Skeletal muscle satellite cell (primary cell): ENCODE results near the gene ATL2.
"Not testable (repeated sequence)": the region's sequence is repeated elsewhere in the genome, so short reads cannot be mapped to it uniquely, and the experiment has no call there.

Experiments used
- H3K27me3 ChIP-seq: 2 replicates; pipeline ENCODE4 v1.7.0; 2013; ENCODE audit warnings: low read length; ENCODE audit not compliant: control insufficient read depth, insufficient read depth
- H3K36me3 ChIP-seq: 2 replicates; pipeline ENCODE4 v1.7.0; 2013; ENCODE audit warnings: mild to moderate bottlenecking, control low read depth, low read length; ENCODE audit not compliant: insufficient read depth
- H3K4me1 ChIP-seq: 2 replicates; pipeline ENCODE4 v1.7.0; 2013; ENCODE audit warnings: low read length; ENCODE audit not compliant: control insufficient read depth, insufficient read depth
- H3K4me2 ChIP-seq: 2 replicates; pipeline ENCODE4 v1.7.0; 2013; ENCODE audit warnings: mild to moderate bottlenecking, low read length
- H3K4me3 ChIP-seq: 2 replicates; pipeline ENCODE4 v1.7.0; 2013; ENCODE audit warnings: low read length
- H3K9ac ChIP-seq: 2 replicates; pipeline ENCODE4 v1.7.0; 2013; ENCODE audit warnings: mild to moderate bottlenecking, low read depth, low read length, moderate library complexity
- H3K9me3 ChIP-seq: replicated peaks from 2 replicates; pipeline ENCODE4 v1.7.0; 2013; ENCODE audit warnings: mild to moderate bottlenecking, control low read depth, low read length

ATL2 gene

GRCh38 chr2:38386377-38386776 lies 9.3 kb upstream of the ATL2 start:
- no peaks in the 10 kb centered on the region for H3K4me1 ChIP-seq
- no peak overlapping the region for H3K9ac ChIP-seq
- H3K36me3 ChIP-seq = no peaks in the 10 kb centered on the region
- no peak overlapping the region for H3K4me2 ChIP-seq
- H3K9me3 ChIP-seq = no peaks in the 10 kb centered on the region
- H3K27me3 ChIP-seq = peaks cover 26% of the 10 kb centered on the region
- no peak overlapping the region for H3K4me3 ChIP-seq

- no peak overlapping the region for H3K4me2 ChIP-seq
- H3K9ac ChIP-seq = no peak overlapping the region
- no peaks in the 10 kb centered on the region for H3K4me1 ChIP-seq
- peaks cover 11% of the 10 kb centered on the region for H3K27me3 ChIP-seq
- H3K9me3 ChIP-seq = no peaks in the 10 kb centered on the region
- no peaks in the 10 kb centered on the region for H3K36me3 ChIP-seq
- H3K4me3 ChIP-seq = no peak overlapping the region
Observed at GRCh38 chr2:38384338-38384737, 7.3 kb upstream of the ATL2 start.

- H3K9me3 ChIP-seq, H3K27me3 ChIP-seq, H3K4me1 ChIP-seq, H3K4me3 ChIP-seq, H3K4me2 ChIP-seq, H3K36me3 ChIP-seq, H3K9ac ChIP-seq: not testable (repeated sequence)
Observed at GRCh38 chr2:38383741-38384140, 6.7 kb upstream of the ATL2 start.

GRCh38 chr2:38381381-38382143 lies 4.5 kb upstream of the ATL2 start:
- H3K36me3 ChIP-seq = no peaks in the 10 kb centered on the region
- no peak overlapping the region for H3K4me3 ChIP-seq
- peaks cover 9% of the 10 kb centered on the region for H3K27me3 ChIP-seq
- no peak overlapping the region for H3K9ac ChIP-seq
- no peaks in the 10 kb centered on the region for H3K9me3 ChIP-seq
- no peak overlapping the region for H3K4me2 ChIP-seq
- H3K4me1 ChIP-seq = peaks cover 9% of the 10 kb centered on the region

GRCh38 chr2:38380397-38381130 lies 3.5 kb upstream of the ATL2 start:
- Histone ChIP-seq H3K9ac (no peak overlapping the region), H3K4me3 (no peak overlapping the region), H3K4me2 (no peak overlapping the region), H3K27me3 (peaks cover 9% of the 10 kb centered on the region), H3K36me3 (no peaks in the 10 kb centered on the region), H3K4me1 (peaks cover 10% of the 10 kb centered on the region), H3K9me3 (no peaks in the 10 kb centered on the region)

GRCh38 chr2:38376346-38377049 lies 575 bp downstream of the ATL2 start:
- peaks cover 18% of the 10 kb centered on the region for H3K4me1 ChIP-seq
- peak overlapping the region; percentile 92 for H3K4me3 ChIP-seq
- peak overlapping the region; percentile 78 for H3K4me2 ChIP-seq
- peaks cover 5% of the 10 kb centered on the region for H3K27me3 ChIP-seq
- no peaks in the 10 kb centered on the region for H3K9me3 ChIP-seq
- peak overlapping the region; percentile 97 for H3K9ac ChIP-seq
- no peaks in the 10 kb centered on the region for H3K36me3 ChIP-seq

GRCh38 chr2:38375696-38376345 lies 1.3 kb downstream of the ATL2 start:
- no peaks in the 10 kb centered on the region for H3K36me3 ChIP-seq
- peaks cover 5% of the 10 kb centered on the region for H3K27me3 ChIP-seq
- peak overlapping the region; percentile 78 for H3K4me2 ChIP-seq
- peak overlapping the region; percentile 97 for H3K9ac ChIP-seq
- H3K9me3 ChIP-seq = no peaks in the 10 kb centered on the region
- H3K4me1 ChIP-seq = peaks cover 18% of the 10 kb centered on the region
- H3K4me3 ChIP-seq = peak overlapping the region; percentile 92

- Histone ChIP-seq H3K4me3 (peak overlapping the region; percentile 92), H3K9ac (peak overlapping the region; percentile 97), H3K9me3 (no peaks in the 10 kb centered on the region), H3K4me2 (peak overlapping the region; percentile 78), H3K36me3 (no peaks in the 10 kb centered on the region), H3K27me3 (no peaks in the 10 kb centered on the region), H3K4me1 (peaks cover 18% of the 10 kb centered on the region)
Observed at GRCh38 chr2:38374984-38375383, 2.1 kb downstream of the ATL2 start.

- peaks cover 8% of the 10 kb centered on the region for H3K4me1 ChIP-seq
- no peaks in the 10 kb centered on the region for H3K36me3 ChIP-seq
Observed at GRCh38 chr2:38371235-38371634, 5.8 kb downstream of the ATL2 start.

GRCh38 chr2:38370664-38371063 lies 6.4 kb downstream of the ATL2 start:
- H3K9me3 ChIP-seq = no peaks in the 10 kb centered on the region
- H3K4me3 ChIP-seq = no peak overlapping the region
- no peak overlapping the region for H3K9ac ChIP-seq
- H3K4me1 ChIP-seq = peaks cover 14% of the 10 kb centered on the region
- no peaks in the 10 kb centered on the region for H3K36me3 ChIP-seq
- H3K4me2 ChIP-seq = no peak overlapping the region
- no peaks in the 10 kb centered on the region for H3K27me3 ChIP-seq

More at GRCh38 chr2:38371235-38371634, 5.8 kb downstream of the ATL2 start:
- Histone ChIP-seq H3K9me3 (no peaks in the 10 kb centered on the region), H3K27me3 (no peaks in the 10 kb centered on the region), H3K4me3 (no peak overlapping the region), H3K4me2 (no peak overlapping the region), H3K9ac (no peak overlapping the region)

GRCh38 chr2:38362232-38362631 lies 14.8 kb downstream of the ATL2 start:
- no peaks in the 10 kb centered on the region for H3K9me3 ChIP-seq
- H3K9ac ChIP-seq = no peak overlapping the region
- no peaks in the 10 kb centered on the region for H3K36me3 ChIP-seq
- no peaks in the 10 kb centered on the region for H3K27me3 ChIP-seq
- H3K4me2 ChIP-seq = no peak overlapping the region
- H3K4me1 ChIP-seq = peaks cover 10% of the 10 kb centered on the region
- H3K4me3 ChIP-seq = no peak overlapping the region
